Aorta (tissue), 5 donors: ENCODE results near the gene GALNT9. TPM values are rescaled to one million over a fixed set of nuclear protein-coding genes. Genes with fewer than 3 reads are reported as not detected.
A peak's percentile ranks its signal among the peaks of the same experiment; 100 is the strongest.

Experiments used
- ATAC-seq: fragments of 200-7000 bp; cut with Tn5 transposase; one replicate; pipeline ENCODE4 v1.9.1; 2022; ENCODE audit warnings: moderate library complexity; ENCODE audit not compliant: low FRiP score
- DNase-seq, 2 donors: peaks; one replicate each; pipeline ENCODE4 v3.0.0-alpha.2; 2020
- H3K27ac ChIP-seq, 2 donors: one replicate each; pipeline ENCODE4 v1.5.1; 2013; ENCODE audit warnings: low read length in 2 of 2, mild to moderate bottlenecking in 2 of 2, moderate library complexity in 2 of 2, control low read depth in 1 of 2, inconsistent platforms in 1 of 2, low read depth in 1 of 2
- H3K27me3 ChIP-seq, 2 donors: one replicate each; pipeline ENCODE4 v1.6.1; 2013; ENCODE audit warnings: control low read depth in 1 of 2, low read length in 1 of 2, mild to moderate bottlenecking in 1 of 2, moderate library complexity in 1 of 2; ENCODE audit not compliant: insufficient read depth in 2 of 2, control insufficient read depth in 1 of 2
- H3K36me3 ChIP-seq, 2 donors: one replicate each; pipeline ENCODE4 v1.6.1; 2013; ENCODE audit warnings: control low read depth in 1 of 2, low read length in 1 of 2, mild to moderate bottlenecking in 1 of 2; ENCODE audit not compliant: insufficient read depth in 2 of 2, control insufficient read depth in 1 of 2
- H3K4me1 ChIP-seq, 2 donors: one replicate each; pipeline ENCODE4 v1.6.1; 2013; ENCODE audit warnings: low read length in 2 of 2, control low read depth in 1 of 2, mild to moderate bottlenecking in 1 of 2, moderate library complexity in 1 of 2; ENCODE audit not compliant: insufficient read depth in 2 of 2, control insufficient read depth in 1 of 2
- H3K4me3 ChIP-seq, 2 donors: one replicate each; pipeline ENCODE4 v1.5.1; 2013; ENCODE audit warnings: low read length in 2 of 2, control low read depth in 1 of 2, mild to moderate bottlenecking in 1 of 2
- H3K9me3 ChIP-seq: one replicate; pipeline ENCODE4 v1.6.1; 2013; ENCODE audit warnings: mild to moderate bottlenecking, low read length; ENCODE audit not compliant: control insufficient read depth
- WGBS, 2 donors: extraction: QIAGEN DNeasy Blood & Tissue Kit; methylation state at CpG; one replicate each; pipeline ENCODE4 v1.1.7; 2013; 5-methylcytosine and 5-hydroxymethylcytosine counted together
- intact Hi-C, 2 donors: fragments of 100-400 bp; cut with DNase I; formaldehyde crosslinking; loops; one replicate each; pipeline versions ENCODE4 v1.14.2 to v1.15.0; 2022
- polyA plus RNA-seq, 2 donors: library from polyadenylated mRNA; stranded (reverse); fragments of 200-250 nt; gene quantifications; one replicate each; pipeline ENCODE4 v1.2.3, GENCODE V29; 2013
- total RNA-seq, 2 donors: library from RNA; stranded (reverse); fragmentation: NEBNext Ultra II Directional; extraction: Animal tissue kit (Norgen Biotek cat#: 25700); gene quantifications; one replicate each; pipeline ENCODE4 v1.2.1, GENCODE V29; 2021
- donor health status: healthy with polysubstance abuse.
- donor health status: Bipolar disorder and iron deficiency.
- donor health status: DM: no; HTN: no; CAD: no.
- donor health status: DM: no; HTN: no; CAD: no.
- donor health status: DM: yes; HTN: yes; CAD: no.

The GALNT9 gene
- total and polyA plus RNA-seq, 4 donors, result 0.62 to 0.84 TPM; not detected in 2

- peak; percentile 43 to 69 for DNase-seq
- WGBS, 2 donors, result 60 to 69% methylated on average over 43 of the region's 43 CpGs
- no peaks in the 10 kb centered on the region for H3K36me3 ChIP-seq
- H3K27ac ChIP-seq, result no peak overlapping the region
- H3K4me3 ChIP-seq, result no peak overlapping the region
- intact Hi-C loops, result no loop called here
- H3K4me1 ChIP-seq, result no peaks in the 10 kb centered on the region
- no peaks in the 10 kb centered on the region for H3K9me3 ChIP-seq
- ATAC-seq, result no peak
- no peaks in the 10 kb centered on the region for H3K27me3 ChIP-seq
These were observed 25.0 kb upstream of the GALNT9 start for GRCh38 chr12:132354211-132354981.

DNA sequence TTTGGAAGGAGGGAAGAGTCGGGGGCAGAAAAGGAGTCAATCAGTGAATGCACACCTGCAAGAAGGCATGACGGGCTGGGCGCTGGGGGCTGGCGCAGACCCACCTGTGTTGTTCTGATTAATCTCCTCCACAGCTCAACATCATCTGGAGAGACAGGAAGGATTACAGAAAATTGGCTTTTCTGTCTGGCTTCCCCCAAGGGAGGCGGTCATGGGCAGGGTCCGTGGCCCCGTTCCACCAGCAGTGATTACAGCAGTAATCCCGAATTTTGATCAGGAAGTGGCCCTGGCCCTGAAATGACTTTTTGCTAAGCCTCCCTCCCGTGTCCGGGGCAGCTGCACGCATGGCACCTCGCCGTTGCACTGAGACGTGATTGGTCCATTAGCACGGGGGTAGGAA lies 24.4 kb upstream of the GALNT9 start:
- Histone ChIP-seq H3K4me1 (no peaks in the 10 kb centered on the region), H3K27ac (no peak overlapping the region), H3K36me3 (no peaks in the 10 kb centered on the region), H3K27me3 (no peaks in the 10 kb centered on the region), H3K9me3 (no peaks in the 10 kb centered on the region), H3K4me3 (no peak overlapping the region)
- intact Hi-C loops, result no loop called here
- ATAC-seq (no peak), DNase-seq (peak in 1 of 2 donors; percentile 29)
- WGBS, 2 donors, result 75 to 77% methylated on average over 15 of the region's 15 CpGs

DNA sequence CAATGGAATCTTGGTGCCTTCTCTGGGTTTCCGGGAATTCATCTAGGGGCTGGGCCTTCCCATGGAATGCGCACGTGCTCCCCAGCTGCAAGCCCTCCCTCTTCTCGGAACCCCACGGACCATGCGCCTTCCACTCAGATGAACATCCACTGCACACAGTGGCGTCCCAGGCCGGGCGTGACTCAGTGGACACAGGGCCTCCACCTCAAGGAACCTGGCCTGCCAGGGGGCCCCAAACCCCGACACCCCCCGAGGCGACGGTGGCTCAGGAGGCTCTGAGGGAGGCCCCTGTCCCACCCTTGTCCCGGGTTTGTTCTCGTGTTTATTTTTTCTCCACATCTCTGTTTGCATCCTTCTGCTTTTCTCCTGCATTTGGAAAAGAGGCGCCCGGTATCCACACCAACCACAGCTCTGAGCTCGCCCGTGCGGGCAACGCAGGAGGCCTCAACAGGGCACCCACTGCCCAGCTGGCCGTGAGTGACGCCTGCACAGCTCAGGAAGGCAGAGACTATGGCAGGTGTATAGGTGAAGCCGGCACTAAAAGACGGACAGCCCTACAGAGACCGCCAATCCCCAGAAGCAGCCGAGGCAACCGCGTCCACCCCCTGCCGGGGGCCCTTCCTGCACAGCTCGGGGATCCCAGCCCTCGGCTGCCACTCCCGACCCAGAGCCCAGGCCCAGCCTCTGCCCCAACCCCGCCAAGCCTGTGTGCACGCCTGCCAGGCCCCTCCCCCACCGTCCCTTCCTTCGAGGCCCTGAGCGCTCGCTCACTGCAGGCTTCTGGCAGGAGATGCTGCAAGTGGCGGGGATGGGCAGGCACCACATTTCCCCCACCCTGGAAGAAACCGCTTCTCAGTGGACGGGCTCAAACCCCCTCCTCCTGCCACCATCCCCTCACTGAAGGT lies 23.8 kb upstream of the GALNT9 start:
- DNase-seq (peak; percentile 29 to 67), ATAC-seq (no peak)
- WGBS, 2 donors, result 62 to 63% methylated on average over 42 of the region's 42 CpGs
- Histone ChIP-seq H3K4me1 (no peaks in the 10 kb centered on the region), H3K27me3 (no peaks in the 10 kb centered on the region), H3K9me3 (no peaks in the 10 kb centered on the region), H3K4me3 (no peak overlapping the region), H3K27ac (no peak overlapping the region), H3K36me3 (no peaks in the 10 kb centered on the region)
- intact Hi-C loops, result no loop called here

DNA sequence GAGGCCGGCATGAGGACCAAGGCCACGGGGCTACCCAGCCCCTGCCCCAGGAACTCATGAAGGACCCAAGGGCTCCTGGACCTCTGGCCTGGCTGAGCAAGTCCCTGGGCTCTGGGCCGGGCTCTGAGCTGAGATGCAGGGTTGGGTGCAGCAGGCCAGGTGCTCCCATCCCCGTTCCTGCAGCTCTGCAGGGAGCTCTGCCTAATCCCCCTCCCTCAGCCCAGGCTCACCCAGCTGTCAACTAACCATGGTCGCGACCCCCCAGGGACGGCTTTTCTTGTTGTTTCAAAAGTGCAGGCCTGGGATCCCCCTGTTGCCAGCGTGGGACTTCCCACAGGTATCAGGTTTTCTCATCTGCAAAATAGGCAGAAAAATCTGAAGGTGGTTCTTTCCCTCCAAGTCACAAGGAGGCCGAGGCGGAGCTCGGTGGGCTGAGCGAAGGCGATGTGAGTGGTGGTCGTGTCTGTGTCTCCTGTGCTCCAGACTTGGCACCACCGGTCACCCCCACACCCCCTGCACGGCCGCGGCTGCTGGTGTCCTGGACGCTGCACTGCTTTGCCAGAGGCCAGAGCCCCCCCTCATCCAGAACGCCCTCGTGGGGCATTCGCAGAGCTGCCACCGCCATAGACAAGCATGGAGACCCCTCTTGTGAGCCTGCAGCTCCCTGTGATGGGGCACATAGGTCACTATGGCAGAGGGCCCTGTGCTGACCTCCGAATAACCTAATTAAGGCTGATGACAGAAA lies 22.5 kb upstream of the GALNT9 start:
- intact Hi-C loops, result no loop called here
- Histone ChIP-seq H3K27ac (no peak overlapping the region), H3K9me3 (no peaks in the 10 kb centered on the region), H3K36me3 (no peaks in the 10 kb centered on the region), H3K27me3 (no peaks in the 10 kb centered on the region), H3K4me1 (no peaks in the 10 kb centered on the region), H3K4me3 (no peak overlapping the region)
- 78 to 82% methylated on average over 24 of the region's 24 CpGs for WGBS, 2 donors
- no peak for DNase-seq
- no peak for ATAC-seq

GRCh38 chr12:132349501-132350131 lies 20.2 kb upstream of the GALNT9 start:
- 67 to 79% methylated on average over 1 of the region's 1 CpG for WGBS, 2 donors
- no peak overlapping the region for H3K4me3 ChIP-seq
- H3K9me3 ChIP-seq, result no peaks in the 10 kb centered on the region
- DNase-seq, result no peak
- H3K4me1 ChIP-seq, result no peaks in the 10 kb centered on the region
- ATAC-seq, result no peak
- intact Hi-C loops, result no loop called here
- no peaks in the 10 kb centered on the region for H3K27me3 ChIP-seq
- H3K36me3 ChIP-seq, result no peaks in the 10 kb centered on the region
- no peak overlapping the region for H3K27ac ChIP-seq

GRCh38 chr12:132348176-132348575 lies 18.8 kb upstream of the GALNT9 start:
- Histone ChIP-seq H3K4me1 (no peaks in the 10 kb centered on the region), H3K36me3 (no peaks in the 10 kb centered on the region), H3K4me3 (no peak overlapping the region), H3K27ac (no peak overlapping the region), H3K27me3 (no peaks in the 10 kb centered on the region), H3K9me3 (no peaks in the 10 kb centered on the region)
- ATAC-seq (no peak), DNase-seq (no peak)
- intact Hi-C loops, result no loop called here
- 89 to 94% methylated on average over 14 of the region's 14 CpGs for WGBS, 2 donors

DNA sequence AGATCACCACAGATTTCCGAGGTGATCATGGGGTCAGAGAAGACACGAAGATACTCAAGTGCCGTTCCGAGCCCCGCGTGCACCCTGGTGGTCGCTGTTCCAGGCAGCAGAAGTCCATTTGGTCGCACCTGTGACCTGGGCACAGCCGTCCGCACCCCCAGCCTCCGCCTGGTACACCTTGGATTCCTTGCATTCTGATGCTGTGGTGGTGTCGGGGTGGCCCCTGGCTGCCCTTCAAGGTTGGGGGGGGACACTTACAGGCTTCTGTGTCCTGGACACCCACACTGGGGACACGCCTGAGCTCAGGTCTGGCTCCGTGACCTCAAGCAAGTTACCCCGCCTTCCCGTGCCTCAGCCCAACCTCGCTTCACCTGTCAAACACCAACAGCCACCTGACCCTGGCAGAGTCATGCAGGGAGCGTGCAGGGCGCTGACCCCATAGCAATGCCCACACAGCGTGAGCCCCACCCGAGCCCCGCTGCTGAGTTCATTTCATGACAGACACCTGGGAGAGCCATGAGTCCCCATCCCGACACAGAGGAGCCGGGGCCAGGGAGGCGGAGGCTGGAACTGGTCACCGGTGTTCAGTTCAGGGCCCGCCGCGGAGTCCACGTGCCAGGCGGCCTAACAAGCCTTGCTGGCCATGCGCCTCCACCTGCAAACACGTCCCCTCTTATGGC lies 17.9 kb upstream of the GALNT9 start:
- 82 to 86% methylated on average over 33 of the region's 33 CpGs for WGBS, 2 donors
- H3K4me1 ChIP-seq, result no peaks in the 10 kb centered on the region
- H3K4me3 ChIP-seq, result no peak overlapping the region
- no peak overlapping the region for H3K27ac ChIP-seq
- H3K27me3 ChIP-seq, result no peaks in the 10 kb centered on the region
- intact Hi-C loops, result no loop called here
- ATAC-seq (no peak), DNase-seq (no peak)
- H3K9me3 ChIP-seq, result no peaks in the 10 kb centered on the region
- no peaks in the 10 kb centered on the region for H3K36me3 ChIP-seq
